Testis (tissue), 2 donors: ENCODE measurements around the gene LRRC3B.

ENCODE experiments used
- POLR2A ChIP-seq: fragments of 450-650 bp; IDR thresholded peaks from one replicate; pipeline ENCODE4 v1.6.1; 2017; ENCODE audit warnings: antibody characterized with exemption, mild to moderate bottlenecking, moderate library complexity
- TF ChIP-seq, protein P1 (sequence below), 3 experiments: fragments of 450-650 bp in 2 of 3; fragments of 200-600 bp in 1 of 3; sonication (generic) in 1 of 3; IDR thresholded peaks; one replicate each; pipeline ENCODE4 v1.5.1; 2016 to 2019; ENCODE audit warnings: antibody characterized with exemption in 3 of 3, mild to moderate bottlenecking in 2 of 3, moderate library complexity in 1 of 3

DNA sequence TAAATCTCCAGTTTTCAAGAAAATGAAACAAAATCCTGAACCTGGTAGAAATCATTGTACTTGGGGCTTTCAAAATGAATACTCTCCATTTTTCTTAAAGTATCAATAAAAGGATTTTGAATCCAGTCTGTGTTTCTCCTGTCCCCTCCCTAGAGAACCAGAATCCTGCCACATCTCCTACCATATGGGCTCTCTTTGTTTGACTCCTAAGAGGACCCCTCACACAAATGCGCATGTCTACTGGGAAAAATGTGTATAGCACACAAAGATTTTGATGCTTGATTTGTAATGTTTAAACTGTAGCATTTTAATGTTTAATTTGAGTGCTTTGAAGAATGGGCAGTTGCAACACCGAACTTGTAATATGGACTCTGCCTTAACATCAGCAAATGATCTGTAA, 25.9 kb downstream of the LRRC3B start:
- TF ChIP-seq, protein P1, sequence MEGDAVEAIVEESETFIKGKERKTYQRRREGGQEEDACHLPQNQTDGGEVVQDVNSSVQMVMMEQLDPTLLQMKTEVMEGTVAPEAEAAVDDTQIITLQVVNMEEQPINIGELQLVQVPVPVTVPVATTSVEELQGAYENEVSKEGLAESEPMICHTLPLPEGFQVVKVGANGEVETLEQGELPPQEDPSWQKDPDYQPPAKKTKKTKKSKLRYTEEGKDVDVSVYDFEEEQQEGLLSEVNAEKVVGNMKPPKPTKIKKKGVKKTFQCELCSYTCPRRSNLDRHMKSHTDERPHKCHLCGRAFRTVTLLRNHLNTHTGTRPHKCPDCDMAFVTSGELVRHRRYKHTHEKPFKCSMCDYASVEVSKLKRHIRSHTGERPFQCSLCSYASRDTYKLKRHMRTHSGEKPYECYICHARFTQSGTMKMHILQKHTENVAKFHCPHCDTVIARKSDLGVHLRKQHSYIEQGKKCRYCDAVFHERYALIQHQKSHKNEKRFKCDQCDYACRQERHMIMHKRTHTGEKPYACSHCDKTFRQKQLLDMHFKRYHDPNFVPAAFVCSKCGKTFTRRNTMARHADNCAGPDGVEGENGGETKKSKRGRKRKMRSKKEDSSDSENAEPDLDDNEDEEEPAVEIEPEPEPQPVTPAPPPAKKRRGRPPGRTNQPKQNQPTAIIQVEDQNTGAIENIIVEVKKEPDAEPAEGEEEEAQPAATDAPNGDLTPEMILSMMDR (IDR thresholded peaks at IDR 0.05) = no peak
- no peak for TF ChIP-seq POLR2A
